RWPE2 (cell line): ENCODE data around the gene CD70.
"Not testable (repeated sequence)": the region's sequence is repeated elsewhere in the genome, so short reads cannot be mapped to it uniquely, and the experiment has no call there.

ENCODE experiments used
- ATAC-seq: fragments of 200-7000 bp; cut with Tn5 transposase; 3 replicates; pipeline ENCODE4 v1.9.1; 2021; ENCODE audit warnings: low read depth
- DNase-seq: peaks from one replicate; pipeline ENCODE4 v3.0.0-alpha.2; 2020; ENCODE audit warnings: low spot score
- H3K27ac ChIP-seq: fragments of 450-650 bp; 2 replicates; pipeline ENCODE4 v1.5.1; 2017; ENCODE audit warnings: mild to moderate bottlenecking; ENCODE audit not compliant: poor library complexity, severe bottlenecking
- H3K27me3 ChIP-seq: fragments of 250-450 bp; sonication (Bioruptor Pico); 2 replicates; pipeline ENCODE4 v1.5.1; 2021; ENCODE audit warnings: mild to moderate bottlenecking, moderate library complexity; ENCODE audit not compliant: insufficient read depth, poor library complexity, severe bottlenecking
- H3K36me3 ChIP-seq: fragments of 250-450 bp; sonication (Bioruptor Pico); 2 replicates; pipeline ENCODE4 v1.5.1; 2020; ENCODE audit warnings: low read depth, mild to moderate bottlenecking, moderate library complexity
- H3K4me1 ChIP-seq: fragments of 250-450 bp; sonication (Bioruptor Pico); 2 replicates; pipeline ENCODE4 v1.5.1; 2021; ENCODE audit warnings: mild to moderate bottlenecking, moderate library complexity; ENCODE audit not compliant: insufficient read depth, poor library complexity, severe bottlenecking
- H3K4me3 ChIP-seq: fragments of 250-450 bp; sonication (Bioruptor Pico); 2 replicates; pipeline ENCODE4 v1.5.1; 2021; ENCODE audit warnings: mild to moderate bottlenecking, moderate library complexity; ENCODE audit not compliant: severe bottlenecking
- H3K9me3 ChIP-seq: fragments of 250-450 bp; sonication (Bioruptor Pico); 2 replicates; pipeline ENCODE4 v1.5.1; 2021; ENCODE audit warnings: mild to moderate bottlenecking, moderate library complexity; ENCODE audit not compliant: severe bottlenecking
- CTCF ChIP-seq: fragments of 450-650 bp; IDR thresholded peaks from one replicate; pipeline ENCODE4 v1.5.1; 2017; ENCODE audit warnings: mild to moderate bottlenecking, moderate library complexity; ENCODE audit not compliant: poor library complexity, severe bottlenecking

Gene CD70

GRCh38 chr19:6586056-6586455, 4.9 kb downstream of the CD70 start:
- Histone ChIP-seq H3K4me1 (no peaks in the 10 kb centered on the region), H3K27me3 (peaks cover 39% of the 10 kb centered on the region), H3K36me3 (no peaks in the 10 kb centered on the region), H3K4me3 (no peak overlapping the region), H3K9me3 (no peaks in the 10 kb centered on the region), H3K27ac (no peak overlapping the region)
- TF ChIP-seq CTCF: no peak
- no peak for ATAC-seq
- no peak for DNase-seq

- ATAC-seq, H3K36me3 ChIP-seq, H3K27me3 ChIP-seq, H3K4me3 ChIP-seq, H3K4me1 ChIP-seq, H3K27ac ChIP-seq, H3K9me3 ChIP-seq, DNase-seq: not testable (repeated sequence)
These were observed 8.2 kb downstream of the CD70 start for GRCh38 chr19:6582515-6583484.

- H3K4me1 ChIP-seq: peaks cover 24% of the 10 kb centered on the region
- H3K4me3 ChIP-seq: no peak overlapping the region
- ATAC-seq: peak; percentile 86
- no peak for TF ChIP-seq CTCF
- peak; percentile 78 for DNase-seq
- no peaks in the 10 kb centered on the region for H3K27me3 ChIP-seq
- peak overlapping the region; percentile 36 for H3K27ac ChIP-seq
- H3K36me3 ChIP-seq: no peaks in the 10 kb centered on the region
- H3K9me3 ChIP-seq: no peaks in the 10 kb centered on the region
These were observed 10.6 kb downstream of the CD70 start for GRCh38 chr19:6580313-6580712.

GRCh38 chr19:6579450-6580178, 11.3 kb downstream of the CD70 start:
- no peak for DNase-seq
- no peak overlapping the region for H3K4me3 ChIP-seq
- TF ChIP-seq CTCF: no peak
- H3K36me3 ChIP-seq: no peaks in the 10 kb centered on the region
- no peaks in the 10 kb centered on the region for H3K27me3 ChIP-seq
- peak overlapping the region; percentile 36 for H3K27ac ChIP-seq
- no peak for ATAC-seq
- no peaks in the 10 kb centered on the region for H3K9me3 ChIP-seq
- H3K4me1 ChIP-seq: peaks cover 24% of the 10 kb centered on the region

- H3K4me1 ChIP-seq: peaks cover 24% of the 10 kb centered on the region
- no peak overlapping the region for H3K4me3 ChIP-seq
- no peaks in the 10 kb centered on the region for H3K27me3 ChIP-seq
- H3K9me3 ChIP-seq: no peaks in the 10 kb centered on the region
- H3K36me3 ChIP-seq: no peaks in the 10 kb centered on the region
- ATAC-seq (peak; percentile 86), DNase-seq (peak; percentile 68)
- H3K27ac ChIP-seq: peak overlapping the region; percentile 60
- TF ChIP-seq CTCF: no peak
These were observed 13.3 kb downstream of the CD70 start for GRCh38 chr19:6577476-6578125.
